Activated naive CD8-positive, alpha-beta T cell treated with anti-CD3 and anti-CD28 coated beads, Interleukin-2, amount 50 U/mL, for 16 hours (primary cell): Measurements from ENCODE around the gene SSH3.
"Not testable (repeated sequence)": the region's sequence is repeated elsewhere in the genome, so short reads cannot be mapped to it uniquely, and the experiment has no call there.

Experiments
- DNase-seq: peaks from one replicate; pipeline ENCODE4 v3.0.0-alpha.2; 2020; ENCODE audit warnings: low read depth, low spot score

The SSH3 gene, protein sequence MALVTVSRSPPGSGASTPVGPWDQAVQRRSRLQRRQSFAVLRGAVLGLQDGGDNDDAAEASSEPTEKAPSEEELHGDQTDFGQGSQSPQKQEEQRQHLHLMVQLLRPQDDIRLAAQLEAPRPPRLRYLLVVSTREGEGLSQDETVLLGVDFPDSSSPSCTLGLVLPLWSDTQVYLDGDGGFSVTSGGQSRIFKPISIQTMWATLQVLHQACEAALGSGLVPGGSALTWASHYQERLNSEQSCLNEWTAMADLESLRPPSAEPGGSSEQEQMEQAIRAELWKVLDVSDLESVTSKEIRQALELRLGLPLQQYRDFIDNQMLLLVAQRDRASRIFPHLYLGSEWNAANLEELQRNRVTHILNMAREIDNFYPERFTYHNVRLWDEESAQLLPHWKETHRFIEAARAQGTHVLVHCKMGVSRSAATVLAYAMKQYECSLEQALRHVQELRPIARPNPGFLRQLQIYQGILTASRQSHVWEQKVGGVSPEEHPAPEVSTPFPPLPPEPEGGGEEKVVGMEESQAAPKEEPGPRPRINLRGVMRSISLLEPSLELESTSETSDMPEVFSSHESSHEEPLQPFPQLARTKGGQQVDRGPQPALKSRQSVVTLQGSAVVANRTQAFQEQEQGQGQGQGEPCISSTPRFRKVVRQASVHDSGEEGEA

DNA sequence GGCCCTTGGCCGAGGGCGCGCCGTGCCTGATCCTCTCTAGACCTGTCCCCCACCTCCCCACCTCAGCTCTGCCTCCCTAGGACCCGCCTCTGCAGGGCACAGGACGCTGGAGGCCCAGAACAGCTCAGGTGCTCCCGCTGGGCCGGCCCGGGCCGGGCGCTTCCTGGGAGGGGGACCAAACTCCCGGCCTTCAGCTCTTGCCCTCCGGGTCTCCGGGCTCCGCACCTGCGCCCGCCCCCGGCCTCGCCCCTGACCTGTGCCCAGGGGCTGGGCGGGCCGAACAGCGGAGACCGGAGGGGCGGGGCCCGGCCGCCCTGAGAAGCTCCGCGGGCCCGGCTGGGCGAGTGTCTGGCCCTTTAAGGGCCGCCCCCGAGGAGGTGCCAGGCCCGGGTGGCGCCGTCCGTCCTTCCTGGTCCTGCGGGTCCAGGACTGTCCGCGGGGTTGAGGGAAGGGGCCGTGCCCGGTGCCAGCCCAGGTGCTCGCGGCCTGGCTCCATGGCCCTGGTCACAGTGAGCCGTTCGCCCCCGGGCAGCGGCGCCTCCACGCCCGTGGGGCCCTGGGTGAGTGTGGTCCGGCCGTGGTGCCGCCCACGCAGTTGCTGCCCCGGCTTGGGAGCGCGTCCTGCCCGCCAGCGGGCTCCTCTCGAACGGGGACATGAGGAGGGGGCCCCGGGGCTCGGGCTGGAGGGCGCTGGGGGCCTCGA, at the start of gene SSH3:
Gene SSH3, plus strand, starts transcription at position 399 of the 703 bp plus-strand sequence. Its CDS starts 96 bp downstream, at position 495.
- DNase-seq: no peak

DNA sequence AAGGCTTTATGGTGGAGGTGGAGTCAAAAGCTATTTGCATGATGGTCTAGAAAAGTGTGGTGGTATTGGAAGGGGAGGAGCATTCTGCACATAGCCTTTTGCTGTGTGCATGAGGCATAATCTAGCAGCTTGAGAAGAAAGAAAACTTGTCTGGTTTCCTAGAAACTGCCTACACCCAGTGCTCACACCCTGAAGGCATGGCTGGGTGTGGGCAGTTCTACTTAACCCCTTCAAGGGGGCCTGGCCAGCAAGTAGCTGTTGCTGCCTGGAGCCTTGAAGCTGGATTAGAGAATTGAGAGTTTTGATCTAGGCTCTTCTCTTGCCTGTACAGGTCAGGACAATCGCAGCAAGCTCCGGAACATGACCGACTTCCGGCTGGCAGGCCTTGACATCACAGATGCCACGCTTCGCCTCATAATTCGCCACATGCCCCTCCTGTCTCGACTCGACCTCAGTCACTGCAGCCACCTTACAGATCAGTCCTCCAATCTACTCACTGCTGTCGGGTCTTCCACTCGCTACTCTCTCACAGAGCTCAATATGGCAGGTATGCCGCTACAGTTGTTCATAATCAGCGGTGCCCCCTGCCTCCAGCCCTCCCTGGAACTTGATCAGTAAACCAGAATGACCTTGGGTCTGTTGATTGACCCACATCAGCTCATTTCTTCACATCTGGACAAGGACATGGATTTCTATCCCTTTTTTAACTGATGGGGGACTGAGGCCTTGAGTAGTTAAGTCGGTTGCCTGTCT, 49.3 kb upstream of the SSH3 start:
- DNase-seq: no peak

DNA sequence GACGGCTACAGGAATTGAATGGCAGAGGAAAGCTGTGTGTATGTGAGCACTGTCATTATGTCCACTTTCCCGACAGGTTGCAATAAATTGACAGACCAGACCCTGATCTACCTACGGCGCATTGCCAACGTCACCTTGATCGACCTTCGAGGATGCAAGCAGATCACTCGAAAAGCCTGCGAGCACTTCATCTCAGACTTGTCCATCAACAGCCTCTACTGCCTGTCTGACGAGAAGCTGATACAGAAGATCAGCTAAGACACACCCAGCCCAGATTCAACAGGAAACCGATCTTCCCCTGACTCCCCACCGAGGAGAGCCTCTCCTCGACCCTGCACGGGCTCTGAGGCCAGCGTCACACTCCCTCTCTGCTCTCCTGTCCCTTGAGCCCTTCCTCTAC, 48.5 kb upstream of the SSH3 start:
- DNase-seq: no peak

DNA sequence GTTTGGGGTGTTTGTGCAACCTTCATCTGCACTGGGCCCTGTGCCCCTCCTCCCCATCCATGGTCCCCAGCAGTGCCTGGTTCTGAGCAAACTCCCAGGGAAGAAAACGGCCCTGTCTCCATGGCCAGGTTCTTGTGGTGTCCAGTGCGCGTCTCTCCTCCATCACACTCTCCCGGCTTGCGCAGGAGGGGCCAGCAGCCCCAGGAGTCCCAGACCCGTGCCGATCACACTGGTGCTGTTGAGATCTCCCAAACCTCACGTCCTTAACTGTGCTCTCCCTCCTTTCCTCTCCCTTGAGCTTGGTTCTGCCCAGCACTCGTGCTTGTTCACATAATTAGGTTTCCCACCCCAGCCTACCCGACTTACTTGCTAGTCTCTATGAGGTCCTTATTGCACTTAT, 48.0 kb upstream of the SSH3 start:
- DNase-seq: no peak

DNA sequence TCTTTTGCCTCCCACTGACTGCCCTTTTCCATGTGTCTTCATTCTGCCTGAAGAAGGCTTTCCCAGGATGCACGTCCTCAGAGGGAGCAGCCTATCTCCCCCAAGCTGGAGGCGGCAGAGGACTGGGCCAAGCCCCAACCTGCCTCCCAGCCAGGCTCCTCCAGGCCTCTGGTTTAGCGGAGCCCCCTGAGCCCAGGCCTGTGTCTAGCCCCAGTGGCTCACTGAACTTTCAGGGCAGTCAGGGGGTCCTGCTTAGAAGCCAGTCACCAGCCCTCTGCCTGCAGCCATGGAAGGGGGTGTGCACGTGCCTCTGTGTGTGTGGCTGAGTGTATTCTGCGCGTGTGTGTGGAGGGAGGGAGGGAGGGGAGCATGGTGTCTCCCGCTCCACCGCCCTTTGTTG, 47.5 kb upstream of the SSH3 start:
- no peak for DNase-seq

DNA sequence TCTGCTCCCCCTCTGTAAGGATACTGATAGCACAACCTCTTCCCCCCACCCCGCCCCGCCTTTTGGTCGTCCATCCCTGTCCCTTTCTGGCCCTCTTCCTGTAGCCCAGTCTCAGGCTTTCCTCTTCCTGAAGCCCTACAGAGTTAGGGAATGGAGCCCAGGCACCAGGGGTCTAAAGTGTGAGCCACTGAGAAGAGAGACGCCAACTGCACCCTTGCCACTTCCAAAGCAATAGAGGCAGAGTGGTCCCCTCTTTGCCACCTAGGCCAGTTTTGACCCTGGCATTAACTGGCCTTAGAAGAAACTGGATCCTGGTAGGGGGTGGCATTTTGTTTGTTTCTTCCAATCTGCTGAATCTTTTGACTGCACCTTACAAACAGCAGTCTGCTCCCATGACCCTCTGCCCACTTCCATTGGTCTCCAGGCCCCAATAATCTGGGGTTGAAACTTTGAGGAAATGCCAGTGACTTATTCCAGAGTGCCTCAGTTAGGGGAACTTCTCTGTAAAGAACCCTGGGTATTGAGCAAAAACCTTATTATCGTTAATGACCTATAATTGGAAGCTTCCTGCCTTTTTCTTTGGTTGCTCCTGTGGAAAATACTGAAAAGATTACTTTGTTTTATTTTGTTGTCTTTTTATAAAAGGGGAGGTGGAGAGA, 46.7 kb upstream of the SSH3 start:
- DNase-seq: no peak

DNA sequence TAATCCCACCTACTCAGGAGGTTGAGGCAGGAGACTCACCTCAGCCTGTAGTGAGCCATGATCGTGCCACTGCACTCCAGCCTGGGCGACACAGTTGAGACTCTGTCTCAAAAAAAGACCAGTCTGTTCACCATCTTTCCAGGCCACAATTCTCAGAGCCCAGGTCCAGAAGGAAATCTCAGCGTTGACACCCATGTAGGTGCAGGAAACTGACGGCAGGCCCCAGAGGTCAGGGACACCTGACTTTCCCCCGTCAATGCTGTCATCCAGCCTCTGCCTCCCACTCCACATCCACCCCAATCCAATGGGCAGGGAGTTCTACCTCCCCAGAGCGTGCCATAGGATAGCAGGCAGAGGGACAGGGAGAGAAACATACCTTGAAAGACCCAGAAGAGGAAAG, 42.9 kb upstream of the SSH3 start:
- no peak for DNase-seq

DNA sequence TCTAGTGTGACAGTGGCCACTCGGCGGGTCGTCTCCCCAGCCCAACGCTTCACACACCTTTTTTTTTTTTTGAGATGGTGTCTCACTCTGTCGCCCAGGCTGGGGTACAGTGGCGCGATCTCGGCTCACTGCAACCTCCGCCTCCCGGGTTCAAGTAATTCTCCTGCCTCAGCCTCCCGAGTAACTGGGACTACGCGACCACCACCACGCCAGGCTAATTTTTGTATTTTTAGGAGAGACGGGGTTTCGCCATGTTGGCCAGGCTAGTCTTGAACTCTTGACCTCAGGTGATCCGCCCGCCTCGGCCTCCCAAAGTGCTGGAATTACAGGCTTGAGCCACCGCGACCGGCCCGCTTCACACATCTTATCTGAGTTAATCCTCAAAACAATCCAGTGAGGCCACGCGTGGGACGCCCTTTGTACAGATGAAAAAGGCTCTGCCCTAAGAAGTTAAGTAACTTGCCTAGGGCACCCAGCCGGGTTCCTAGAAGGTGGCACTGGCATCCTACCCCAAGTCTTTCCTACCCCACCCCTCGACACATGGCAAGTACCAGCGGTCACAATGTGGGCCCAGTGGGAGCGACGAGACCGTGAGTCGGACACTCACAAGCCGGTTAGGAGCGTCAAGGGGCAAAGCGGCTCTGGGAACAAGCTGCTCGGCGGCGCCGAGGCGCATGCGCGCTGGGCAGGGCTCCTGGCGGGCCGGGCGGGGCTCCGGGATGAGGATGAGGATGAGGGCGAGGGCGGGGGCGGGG, 42.3 kb upstream of the SSH3 start:
- DNase-seq: not testable (repeated sequence)

DNA sequence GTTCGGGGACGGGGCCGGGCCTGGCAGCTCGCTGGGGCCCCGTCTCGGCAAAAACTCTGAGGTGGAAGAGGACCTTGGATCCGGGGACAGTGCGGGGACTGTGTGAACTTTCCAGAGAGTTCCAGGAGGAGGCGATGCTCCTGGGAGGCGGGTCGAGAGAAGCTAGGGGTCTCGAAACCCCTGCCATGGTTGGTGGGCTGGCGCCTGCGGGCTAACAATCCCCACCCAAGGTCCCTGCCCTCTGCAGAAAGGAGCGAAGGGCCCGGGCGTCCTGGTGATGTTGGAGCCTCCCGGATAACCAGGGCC, 41.7 kb upstream of the SSH3 start:
- no peak for DNase-seq

DNA sequence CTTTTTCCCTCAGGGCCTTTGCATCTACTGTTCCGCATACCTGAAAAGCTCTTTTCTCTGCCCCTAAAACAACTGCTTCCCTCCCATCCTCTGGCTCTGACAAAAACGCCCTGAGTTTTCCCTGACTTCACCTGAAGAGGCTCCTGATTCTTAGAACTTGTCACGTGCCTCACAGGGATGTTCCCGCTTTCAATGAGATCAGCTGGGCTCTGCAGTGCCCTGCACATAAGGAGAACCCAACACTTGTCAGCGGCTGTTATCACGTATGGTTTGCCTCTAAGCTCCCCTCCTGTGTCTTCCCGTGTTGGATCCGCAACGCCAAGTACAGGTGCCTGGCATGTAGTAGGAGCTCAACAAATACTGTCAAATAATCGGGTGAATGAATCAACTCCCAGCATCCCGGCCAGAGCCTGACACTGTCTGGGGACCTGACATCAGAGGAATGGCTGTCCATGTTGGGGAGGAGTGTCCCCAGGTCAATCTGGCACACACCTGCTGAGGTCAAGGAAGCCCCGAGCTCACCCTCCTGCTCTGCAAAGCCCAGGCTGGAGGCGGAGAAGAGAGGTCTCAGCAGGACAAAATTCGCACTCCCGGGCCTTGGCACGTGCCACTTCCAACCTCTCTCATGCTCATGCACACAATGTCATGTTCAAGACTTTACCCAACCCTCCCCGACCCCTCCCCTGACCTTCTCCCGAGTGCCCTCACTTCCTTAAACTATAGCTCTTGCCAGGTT, 41.2 kb upstream of the SSH3 start:
- no peak for DNase-seq

DNA sequence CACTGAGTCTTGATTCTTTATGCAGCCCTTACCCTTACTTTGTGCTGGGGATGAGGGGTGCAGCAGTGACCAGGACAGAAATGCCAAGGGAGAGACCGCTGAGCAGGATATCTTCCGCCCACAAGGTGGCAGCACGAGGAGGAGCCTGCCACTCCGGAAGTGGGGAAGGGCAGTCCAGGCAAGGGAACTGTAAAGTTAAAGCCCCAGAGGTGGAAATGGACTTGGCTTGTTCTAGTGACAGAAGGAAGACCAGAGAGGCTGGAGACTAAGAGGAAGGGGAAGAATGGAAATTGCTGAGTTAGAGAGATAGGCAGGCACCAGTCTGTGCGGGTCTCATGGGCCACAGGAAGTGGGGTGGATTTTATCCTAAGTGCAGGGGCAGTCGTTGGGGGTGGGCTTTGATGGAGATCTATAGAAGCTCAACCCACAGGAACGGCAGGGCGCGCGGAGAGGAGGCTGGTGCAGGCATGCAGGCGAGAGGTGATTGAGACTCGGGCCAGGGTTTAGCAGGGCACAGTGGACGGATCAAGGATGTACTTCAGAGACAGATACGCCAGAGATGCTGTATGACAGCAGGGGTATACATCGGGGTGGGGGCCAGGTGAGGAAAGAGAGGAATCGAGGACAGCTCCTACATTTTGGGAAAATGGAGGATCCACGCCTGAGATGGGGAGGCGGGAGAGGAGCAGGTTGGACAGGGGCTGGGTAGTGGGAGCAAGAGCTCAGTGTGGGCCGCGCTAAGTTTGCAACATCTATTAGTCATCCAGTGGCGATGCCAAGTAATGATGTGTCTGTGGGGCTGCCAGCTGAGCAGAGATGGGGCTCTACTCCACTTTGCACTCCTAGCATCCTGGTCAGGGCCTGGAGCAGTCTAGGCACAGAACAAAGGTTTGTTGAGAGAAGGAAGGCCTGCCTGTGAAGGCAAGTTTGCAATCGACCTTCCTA, 40.3 kb upstream of the SSH3 start:
- DNase-seq: no peak

DNA sequence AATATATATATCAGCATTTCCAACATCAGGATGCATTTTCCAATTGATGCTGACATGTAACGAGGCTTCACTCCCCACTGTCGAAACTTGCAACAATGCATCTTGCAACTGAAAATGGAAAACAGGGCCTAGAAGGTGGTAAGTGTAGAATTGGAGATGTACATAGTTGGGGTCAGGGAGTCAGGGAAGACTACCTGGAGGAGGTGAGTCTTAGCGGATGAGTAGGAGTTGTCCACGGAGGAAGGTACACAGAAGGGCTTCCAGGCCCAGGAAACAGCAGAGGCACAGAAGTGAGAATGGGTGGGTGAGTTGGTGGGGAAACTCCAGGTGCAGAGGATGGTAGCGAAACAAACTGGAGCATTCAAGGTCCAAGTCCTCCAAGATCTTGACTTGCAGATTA, 39.1 kb upstream of the SSH3 start:
- DNase-seq: no peak

DNA sequence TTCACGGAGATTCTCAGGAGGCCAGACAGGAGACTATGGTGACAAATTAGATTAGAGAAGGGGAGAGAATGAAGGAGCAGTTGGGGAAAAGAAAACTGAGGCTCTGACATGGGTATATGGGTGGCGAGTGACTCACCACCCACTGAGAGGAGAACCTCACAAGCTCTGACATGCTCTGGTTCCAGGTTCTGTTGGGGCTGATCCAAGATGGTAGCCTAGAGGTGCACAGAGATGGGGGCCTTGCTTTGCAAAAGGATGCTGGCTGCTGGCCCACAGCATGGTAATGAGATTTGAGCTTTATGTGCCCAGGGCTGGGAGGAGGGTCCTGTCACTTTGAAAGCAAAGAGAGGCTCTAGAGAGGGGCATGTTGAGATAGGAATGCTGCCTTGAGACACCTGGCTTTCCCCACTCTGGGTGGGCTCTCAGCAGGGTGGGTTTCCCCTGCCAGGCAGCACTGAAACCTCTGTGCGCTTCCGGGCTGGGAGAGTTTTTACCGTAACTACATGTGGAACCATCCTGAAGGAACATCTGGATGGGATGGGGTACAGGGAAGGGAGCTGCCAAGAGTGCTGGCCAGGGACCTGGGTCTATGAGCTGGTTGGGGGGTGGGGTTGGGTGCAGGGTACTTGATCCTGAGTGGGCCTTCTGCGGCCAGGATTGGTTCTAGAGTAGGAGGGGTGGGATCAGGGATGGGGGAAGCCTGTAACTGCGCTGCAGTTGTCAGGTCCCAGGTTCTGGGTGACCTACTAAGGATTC, 38.3 kb upstream of the SSH3 start:
- no peak for DNase-seq

DNA sequence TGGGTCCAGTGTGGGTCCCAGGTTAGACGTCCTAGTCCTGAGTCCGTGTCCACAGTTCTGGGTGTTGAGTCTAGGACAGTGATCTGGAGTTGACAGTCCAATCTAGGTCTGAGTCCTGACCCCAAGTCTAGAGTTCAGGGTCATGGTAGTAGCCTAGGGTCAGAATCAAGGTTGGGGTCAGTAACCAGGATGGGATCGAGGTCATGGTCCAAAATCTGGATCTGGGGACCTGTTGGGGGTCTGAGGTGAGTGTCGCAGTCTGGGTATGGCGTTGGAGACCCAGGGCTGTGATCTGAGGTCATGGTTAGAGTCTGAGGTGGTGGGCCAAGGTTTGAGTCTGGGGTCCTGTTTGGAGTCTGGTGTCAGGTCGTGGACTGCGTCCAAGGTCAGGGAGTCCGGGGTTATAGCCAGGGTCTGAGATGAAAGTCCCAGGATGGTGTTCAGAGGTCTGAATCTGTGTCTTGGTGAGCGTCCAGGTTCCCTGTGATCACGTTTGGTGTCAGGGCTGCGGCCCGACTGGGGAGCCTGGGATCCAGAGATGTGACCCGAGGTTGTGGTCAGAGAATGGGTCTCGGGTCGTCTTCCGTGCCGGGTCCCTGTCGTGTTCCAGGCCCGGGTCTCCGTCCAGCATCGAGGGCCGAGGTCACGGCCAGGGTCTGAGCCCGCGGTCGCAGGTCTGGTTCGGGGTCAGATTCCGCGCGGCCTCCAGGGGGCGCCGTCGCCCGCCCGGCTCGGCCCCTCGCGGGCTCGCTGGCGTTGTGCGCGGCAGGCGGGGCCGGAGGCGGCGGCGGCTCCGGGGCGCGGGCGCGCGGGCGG, 37.5 kb upstream of the SSH3 start:
- DNase-seq: peak; percentile 52

DNA sequence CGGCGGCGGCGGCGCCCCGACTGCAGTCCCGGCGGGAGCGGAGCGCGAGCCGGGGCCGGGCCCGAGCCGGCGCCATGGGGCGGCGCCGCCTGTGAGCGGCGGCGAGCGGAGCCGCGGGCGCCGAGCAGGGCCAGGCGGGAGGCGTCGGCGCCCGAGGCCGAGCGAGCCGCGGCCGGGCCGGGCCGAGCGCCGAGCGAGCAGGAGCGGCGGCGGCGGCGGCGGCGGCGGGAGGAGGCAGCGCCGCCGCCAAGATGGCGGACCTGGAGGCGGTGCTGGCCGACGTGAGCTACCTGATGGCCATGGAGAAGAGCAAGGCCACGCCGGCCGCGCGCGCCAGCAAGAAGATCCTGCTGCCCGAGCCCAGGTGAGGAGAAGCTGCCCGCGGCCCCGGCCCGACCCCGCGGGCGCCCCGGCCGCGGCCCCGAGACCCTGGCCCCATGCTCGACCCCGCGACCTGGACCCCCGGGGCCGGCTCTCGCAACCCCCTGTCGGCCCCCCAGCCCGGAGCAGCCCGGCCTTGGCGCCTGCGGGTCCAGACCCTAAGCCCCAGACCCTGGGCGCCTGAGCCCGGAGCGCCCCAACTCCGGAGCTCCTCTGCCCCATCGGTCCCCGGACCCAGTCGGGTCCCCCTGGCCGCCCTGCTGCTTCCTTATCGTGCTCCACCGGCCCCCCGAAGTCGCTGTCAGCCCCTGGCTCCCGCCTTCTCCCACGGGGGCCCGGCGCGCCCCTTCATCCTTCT, 36.7 kb upstream of the SSH3 start, which contains the start of gene GRK2:
Gene GRK2, plus strand, starts transcription at position 25 of the 739 bp plus-strand sequence. Its CDS starts 227 bp downstream, at position 252.
- no peak for DNase-seq
